Middle frontal gyrus (tissue), 1 donor: ENCODE measurements around the gene SVOPL.

Source experiments
- DNase-seq: peaks from one replicate; pipeline ENCODE4 v3.0.0-alpha.2; 2015; ENCODE audit warnings: low spot score; ENCODE audit errors: extremely low spot score

SVOPL gene

GRCh38 chr7:138564365-138564764 lies 136.8 kb downstream of the SVOPL start:
- no peak for DNase-seq

GRCh38 chr7:138563808-138564207 lies 137.4 kb downstream of the SVOPL start:
- DNase-seq: no peak

DNA sequence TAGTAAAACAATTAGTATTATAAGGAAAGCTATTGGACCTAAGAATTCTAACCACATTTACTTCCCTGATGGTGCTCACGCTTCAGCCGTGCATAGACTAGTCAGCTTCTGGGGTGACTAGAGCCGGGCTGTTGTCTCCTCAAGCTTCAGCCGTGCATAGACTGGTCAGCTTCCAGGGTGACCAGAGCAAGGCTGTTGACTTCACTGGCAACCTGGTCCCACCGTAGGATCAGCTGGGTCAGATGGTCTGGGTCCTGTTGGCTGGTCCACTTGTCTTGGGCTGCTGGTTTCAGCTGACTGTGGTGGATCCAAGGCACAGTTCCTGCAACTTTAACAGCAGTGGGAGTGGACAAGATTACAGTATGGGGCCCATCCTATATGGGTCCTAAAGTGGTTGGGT lies 141.7 kb downstream of the SVOPL start:
- DNase-seq: no peak

GRCh38 chr7:138556771-138557484 lies 144.2 kb downstream of the SVOPL start:
- DNase-seq: no peak

DNA sequence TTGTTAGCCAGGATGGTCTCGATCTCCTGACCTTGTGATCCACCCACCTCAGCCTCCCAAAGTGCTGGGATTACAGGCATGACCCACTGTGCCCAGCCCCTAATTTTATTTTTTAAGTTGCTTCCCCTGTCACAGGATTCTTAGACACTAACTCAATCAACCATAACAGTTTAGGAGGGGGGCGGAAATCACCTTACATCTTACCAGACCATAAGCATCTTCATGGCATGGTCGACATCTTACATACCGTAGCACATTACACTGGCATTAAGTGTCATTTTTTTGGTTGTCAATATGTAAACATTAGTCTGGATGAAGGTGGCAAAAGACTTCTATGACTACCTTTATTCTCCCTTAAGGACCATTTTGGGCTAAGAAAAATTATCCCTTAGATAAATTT lies 145.5 kb downstream of the SVOPL start:
- no peak for DNase-seq

DNA sequence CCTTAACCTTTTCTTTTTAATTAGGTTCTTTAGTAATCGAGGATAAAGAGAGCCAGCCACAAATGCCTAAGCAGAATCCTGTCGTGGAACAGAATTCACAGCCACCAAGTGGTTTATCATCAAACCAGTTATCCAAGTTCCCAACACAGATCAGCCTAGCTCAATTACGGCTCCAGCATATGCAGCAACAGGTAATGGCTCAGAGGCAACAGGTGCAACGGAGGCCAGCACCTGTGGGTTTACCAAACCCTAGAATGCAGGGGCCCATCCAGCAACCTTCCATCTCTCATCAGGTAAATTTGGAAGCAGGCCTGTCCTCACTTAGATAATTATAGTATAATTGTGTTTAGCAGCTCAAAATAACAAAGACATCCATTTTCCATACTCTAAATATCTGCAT lies 146.5 kb downstream of the SVOPL start:
- no peak for DNase-seq

DNA sequence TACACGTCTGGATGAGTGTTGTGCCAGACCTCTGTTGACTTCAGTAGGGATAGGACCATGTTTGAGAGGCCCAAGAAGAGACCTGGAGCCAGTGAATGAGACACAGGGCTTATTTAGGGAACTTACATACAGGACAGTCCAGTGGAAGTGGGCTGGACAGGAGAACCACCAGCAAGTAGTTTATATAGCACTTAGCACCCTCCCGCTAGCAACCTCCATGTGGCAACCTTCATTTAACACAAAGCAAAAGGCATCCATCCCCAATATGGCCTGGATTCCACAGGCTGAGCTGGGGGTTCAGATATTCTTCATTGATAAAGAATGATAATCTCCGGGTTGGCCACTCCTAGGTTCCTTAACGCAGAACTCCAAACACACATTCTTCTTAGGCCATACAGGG lies 147.4 kb downstream of the SVOPL start:
- no peak for DNase-seq

DNA sequence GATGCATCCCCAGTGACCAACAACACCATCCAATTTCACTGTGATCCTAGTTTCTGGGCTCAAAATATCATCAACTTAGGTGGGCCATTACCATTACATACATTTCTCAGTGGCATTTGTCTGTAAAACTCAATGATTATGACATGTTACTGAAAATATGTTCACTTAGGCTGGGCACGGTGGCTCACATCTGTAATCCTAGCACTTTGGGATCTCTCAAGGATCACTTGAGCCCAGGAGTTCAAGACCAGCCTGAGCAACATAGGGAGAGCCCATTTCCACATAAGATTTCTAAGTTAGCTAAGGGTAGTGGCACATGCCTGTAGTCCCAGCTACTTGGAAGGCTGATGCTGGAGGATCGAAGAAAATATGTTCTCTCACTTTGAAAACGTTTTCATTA lies 150.1 kb downstream of the SVOPL start:
- no peak for DNase-seq

GRCh38 chr7:138550337-138550736 lies 150.8 kb downstream of the SVOPL start:
- no peak for DNase-seq

GRCh38 chr7:138549082-138549481 lies 152.1 kb downstream of the SVOPL start:
- DNase-seq: no peak

DNA sequence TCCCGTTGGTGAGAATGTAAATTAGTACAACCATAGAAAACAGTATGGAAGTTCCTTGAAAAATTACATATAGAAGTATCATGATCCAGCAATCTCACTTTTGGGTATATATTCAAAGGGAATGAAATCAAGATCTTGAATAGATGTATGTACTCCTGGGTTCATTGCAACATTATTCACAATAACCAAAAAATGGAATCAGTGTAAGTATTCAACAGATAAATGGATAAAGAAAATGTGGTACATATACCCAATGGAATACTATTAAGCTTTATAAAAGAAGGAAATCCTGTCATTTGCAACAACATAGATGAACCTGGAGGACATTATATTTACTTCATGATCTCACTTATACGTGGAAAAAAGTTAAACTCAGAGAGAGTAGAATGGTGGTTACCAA lies 154.3 kb downstream of the SVOPL start:
- no peak for DNase-seq

GRCh38 chr7:138546064-138546619 lies 155.0 kb downstream of the SVOPL start:
- DNase-seq: no peak

DNA sequence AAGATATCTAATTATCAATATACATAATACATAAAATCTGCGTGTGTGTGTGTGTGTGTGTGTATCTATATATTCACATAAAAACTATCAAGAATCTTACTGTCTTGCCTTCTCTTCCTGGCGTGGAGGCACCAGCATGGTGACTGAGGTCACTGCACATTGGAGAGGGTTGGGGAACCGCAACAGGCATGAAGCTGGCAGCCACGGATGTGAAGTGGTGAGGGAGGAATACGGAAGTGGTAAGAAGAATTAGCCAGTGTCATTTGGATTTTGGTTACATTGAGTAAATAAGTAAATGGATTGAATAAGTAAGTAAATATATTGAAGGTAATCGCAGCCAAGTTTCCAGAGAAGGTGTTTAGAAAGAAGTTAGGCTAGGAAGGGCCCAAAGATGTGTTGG lies 156.0 kb downstream of the SVOPL start:
- DNase-seq: no peak
